Measurements from ENCODE around the gene CDSN. TPM values are rescaled to one million over a fixed set of nuclear protein-coding genes. Genes with fewer than 3 reads are reported as not detected.
A peak's percentile ranks its signal among the peaks of the same experiment; 100 is the strongest.

The CDSN gene
- polyA plus RNA-seq, 1 donor (not counting 4 experiments of a cell fraction or from before 2014, with no cell fraction given): 4.0 TPM

DNA sequence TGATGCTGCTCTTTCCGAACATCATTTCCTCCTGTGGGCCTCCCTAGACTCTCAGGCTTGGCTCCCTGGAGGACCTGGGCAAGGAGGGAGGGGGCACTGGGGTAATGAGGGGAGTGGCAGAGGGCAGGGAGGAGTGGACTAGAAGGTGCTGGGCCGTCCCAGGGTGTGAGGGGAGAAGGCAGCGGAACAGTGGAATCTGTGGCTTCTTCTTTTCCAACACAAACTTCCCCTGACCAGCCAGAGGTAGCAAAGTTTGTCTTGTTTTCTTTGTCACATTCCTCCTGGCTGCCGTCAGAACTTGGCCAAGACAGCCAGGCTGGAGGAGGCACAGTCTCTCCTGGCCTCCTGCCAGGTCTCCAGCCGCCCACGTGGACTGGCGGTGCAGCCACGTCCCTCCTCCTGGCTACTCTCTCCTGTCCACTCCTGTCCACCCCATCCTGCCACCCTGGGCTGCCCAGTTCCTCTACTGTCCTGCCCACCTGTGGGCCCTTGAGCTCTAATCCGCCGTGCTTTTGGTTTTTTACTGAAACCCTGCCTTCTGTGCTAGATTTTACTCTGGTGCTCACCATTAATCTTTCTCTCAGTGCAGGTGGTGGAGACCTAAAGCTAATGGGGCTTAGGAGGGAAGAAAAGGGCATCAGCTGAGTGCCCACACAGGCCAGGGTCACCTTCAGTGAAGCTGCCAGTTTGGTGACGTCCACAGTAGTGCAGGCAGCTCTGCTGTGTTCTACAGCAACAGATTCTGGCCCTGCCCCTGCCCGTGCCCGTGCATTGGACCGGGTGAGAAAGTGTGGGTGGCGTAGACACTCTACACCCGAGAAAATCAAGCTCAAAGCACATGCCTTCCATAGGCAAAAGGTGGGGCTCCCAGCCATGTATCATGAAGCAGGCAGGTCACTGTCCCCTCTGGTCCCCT is 2.8 kb upstream of the CDSN start:
- Histone ChIP-seq H3K27ac (ENCODE audit: control insufficient read depth, insufficient read depth, low read length) (peak overlapping the region; percentile 3), H3K79me2 (ENCODE audit: control insufficient read depth, insufficient read depth, low read length) (peaks cover 8% of the 10 kb centered on the region)
- DNase-seq (ENCODE audit: low read depth, low spot score): no peak

GRCh38 chr6:31121131-31121790 is 1.0 kb upstream of the CDSN start:
- H3K4me2 ChIP-seq (ENCODE audit: control insufficient read depth, extremely low read depth, insufficient read depth, low read depth, low read length): no peak overlapping the region
- peaks cover 22% of the 10 kb centered on the region for H3K79me2 ChIP-seq (ENCODE audit: control insufficient read depth, insufficient read depth, low read length)
- H2AFZ ChIP-seq (ENCODE audit: control insufficient read depth, low read length): no peak overlapping the region
- H3K9me1 ChIP-seq (ENCODE audit: control insufficient read depth, extremely low read depth, insufficient read depth, low read length): no peaks in the 10 kb centered on the region
- no peaks in the 10 kb centered on the region for H3K9me3 ChIP-seq (ENCODE audit: control insufficient read depth, low read depth, low read length)
- H3K4me1 ChIP-seq (ENCODE audit: control insufficient read depth, extremely low read depth, insufficient read depth, low read length): peaks cover 42% of the 10 kb centered on the region
- H3K36me3 ChIP-seq (ENCODE audit: control insufficient read depth in 2 of 2, extremely low read depth in 1 of 2, insufficient read depth in 2 of 2, low read length in 2 of 2): peaks cover 11 to 12% of the 10 kb centered on the region in 2 experiments
- no peak overlapping the region for H3K4me3 ChIP-seq (ENCODE audit: control insufficient read depth in 2 of 3, extremely low read depth in 1 of 3, insufficient read depth in 2 of 3, low read depth in 1 of 3, low read length in 3 of 3)
- dilution Hi-C loops (cut with MboI; ENCODE audit: extremely low pct_ligation_motif_present, low sequenced_read_pairs): no loop called here
- H3K27ac ChIP-seq (ENCODE audit: control insufficient read depth, insufficient read depth, low read length): no peak overlapping the region
- no peaks in the 10 kb centered on the region for H3K27me3 ChIP-seq (ENCODE audit: control insufficient read depth, extremely low read depth, insufficient read depth, low read length)
- DNase-seq (ENCODE audit: low read depth, low spot score) (no peak), FAIRE-seq (no peak)
- TF ChIP-seq, protein P1, sequence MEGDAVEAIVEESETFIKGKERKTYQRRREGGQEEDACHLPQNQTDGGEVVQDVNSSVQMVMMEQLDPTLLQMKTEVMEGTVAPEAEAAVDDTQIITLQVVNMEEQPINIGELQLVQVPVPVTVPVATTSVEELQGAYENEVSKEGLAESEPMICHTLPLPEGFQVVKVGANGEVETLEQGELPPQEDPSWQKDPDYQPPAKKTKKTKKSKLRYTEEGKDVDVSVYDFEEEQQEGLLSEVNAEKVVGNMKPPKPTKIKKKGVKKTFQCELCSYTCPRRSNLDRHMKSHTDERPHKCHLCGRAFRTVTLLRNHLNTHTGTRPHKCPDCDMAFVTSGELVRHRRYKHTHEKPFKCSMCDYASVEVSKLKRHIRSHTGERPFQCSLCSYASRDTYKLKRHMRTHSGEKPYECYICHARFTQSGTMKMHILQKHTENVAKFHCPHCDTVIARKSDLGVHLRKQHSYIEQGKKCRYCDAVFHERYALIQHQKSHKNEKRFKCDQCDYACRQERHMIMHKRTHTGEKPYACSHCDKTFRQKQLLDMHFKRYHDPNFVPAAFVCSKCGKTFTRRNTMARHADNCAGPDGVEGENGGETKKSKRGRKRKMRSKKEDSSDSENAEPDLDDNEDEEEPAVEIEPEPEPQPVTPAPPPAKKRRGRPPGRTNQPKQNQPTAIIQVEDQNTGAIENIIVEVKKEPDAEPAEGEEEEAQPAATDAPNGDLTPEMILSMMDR (optimal IDR thresholded peaks at IDR 0.05 in 1 of 3, IDR thresholded peaks at IDR 0.05 in 1 of 3, conservative IDR thresholded peaks at IDR 0.05 in 1 of 3; ENCODE audit: extremely low read depth in 1 of 3, insufficient read depth in 2 of 3, low read length in 3 of 3): no peak
- TF ChIP-seq EZH2 (IDR thresholded peaks at IDR 0.05; ENCODE audit: low read length): no peak
- H3K9ac ChIP-seq (ENCODE audit: control insufficient read depth, extremely low read depth, insufficient read depth, low read length): no peak overlapping the region
- no peaks in the 10 kb centered on the region for H4K20me1 ChIP-seq (ENCODE audit: control insufficient read depth, extremely low read depth, insufficient read depth, low read length)

More for the DNA sequence above, 2.8 kb upstream of the CDSN start:
- Histone ChIP-seq H3K4me2 (ENCODE audit: control insufficient read depth, extremely low read depth, insufficient read depth, low read depth, low read length) (no peak overlapping the region), H3K9me3 (ENCODE audit: control insufficient read depth, low read depth, low read length) (no peaks in the 10 kb centered on the region), H3K36me3 (ENCODE audit: control insufficient read depth in 2 of 2, extremely low read depth in 1 of 2, insufficient read depth in 2 of 2, low read length in 2 of 2) (peaks cover 11% of the 10 kb centered on the region in 2 experiments), H2AFZ (ENCODE audit: control insufficient read depth, low read length) (no peak overlapping the region), H3K9me1 (ENCODE audit: control insufficient read depth, extremely low read depth, insufficient read depth, low read length) (no peaks in the 10 kb centered on the region), H3K9ac (ENCODE audit: control insufficient read depth, extremely low read depth, insufficient read depth, low read length) (peak overlapping the region; percentile 9), H4K20me1 (ENCODE audit: control insufficient read depth, extremely low read depth, insufficient read depth, low read length) (no peaks in the 10 kb centered on the region), H3K27me3 (ENCODE audit: control insufficient read depth, extremely low read depth, insufficient read depth, low read length) (no peaks in the 10 kb centered on the region), H3K4me3 (ENCODE audit: control insufficient read depth in 2 of 3, extremely low read depth in 1 of 3, insufficient read depth in 2 of 3, low read depth in 1 of 3, low read length in 3 of 3) (no peak overlapping the region), H3K4me1 (ENCODE audit: control insufficient read depth, extremely low read depth, insufficient read depth, low read length) (peaks cover 36% of the 10 kb centered on the region)
- no peak for FAIRE-seq
- dilution Hi-C loops (cut with MboI; ENCODE audit: extremely low pct_ligation_motif_present, low sequenced_read_pairs): no loop called here
- TF ChIP-seq, protein P1 (optimal IDR thresholded peaks at IDR 0.05 in 1 of 3, IDR thresholded peaks at IDR 0.05 in 1 of 3, conservative IDR thresholded peaks at IDR 0.05 in 1 of 3; ENCODE audit: extremely low read depth in 1 of 3, insufficient read depth in 2 of 3, low read length in 3 of 3): no peak
- TF ChIP-seq EZH2 (IDR thresholded peaks at IDR 0.05; ENCODE audit: low read length): no peak
